Hematopoietic multipotent progenitor cell treated with erythropoietin and hydrocortisone succinate and interleukin-3 and kit ligand, for 4 days (in vitro differentiated cells): ENCODE data around the gene RAB19.
A peak's percentile ranks its signal among the peaks of the same experiment; 100 is the strongest.

Experiments used
- DNase-seq: peaks from one replicate; pipeline ENCODE4 v3.0.0-alpha.2; 2015

The RAB19 gene

DNA sequence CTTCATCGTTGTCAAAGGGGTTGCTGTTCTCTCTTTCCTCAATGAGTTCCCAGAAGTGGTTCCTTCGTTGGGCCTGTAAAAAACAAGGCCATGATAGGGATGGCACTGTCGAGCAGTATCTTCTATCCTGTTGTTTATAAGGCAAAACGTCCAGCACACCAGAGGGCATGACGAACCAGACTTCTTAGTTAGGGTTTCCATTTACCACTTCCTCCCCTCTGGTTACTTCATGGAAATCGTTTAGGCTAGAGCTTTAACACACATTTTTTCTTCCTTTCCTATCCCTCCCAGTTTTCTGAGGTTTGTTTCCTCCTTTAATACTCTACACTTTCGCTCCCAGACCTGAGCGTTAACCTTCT, 50.8 kb downstream of the RAB19 start:
- DNase-seq, result no peak

DNA sequence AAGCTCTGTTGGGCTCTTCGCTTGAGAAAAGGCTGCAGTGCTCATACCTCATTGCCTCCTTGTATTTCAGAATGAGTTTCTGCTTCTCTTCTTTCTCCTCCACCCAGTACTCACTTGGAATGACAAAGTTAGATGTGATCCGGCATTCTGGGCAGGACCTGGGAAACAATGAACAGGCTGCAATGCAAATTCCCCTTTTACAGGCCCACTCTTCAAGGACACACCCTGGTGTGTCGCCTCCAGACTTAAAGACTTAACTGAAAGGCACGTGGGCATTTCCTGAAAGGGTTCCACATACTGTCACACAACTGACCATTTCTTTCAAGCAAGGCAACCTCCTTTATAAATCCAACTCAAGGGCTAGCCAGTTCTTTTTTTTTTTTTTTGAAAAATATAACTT, 51.9 kb downstream of the RAB19 start:
- no peak for DNase-seq

DNA sequence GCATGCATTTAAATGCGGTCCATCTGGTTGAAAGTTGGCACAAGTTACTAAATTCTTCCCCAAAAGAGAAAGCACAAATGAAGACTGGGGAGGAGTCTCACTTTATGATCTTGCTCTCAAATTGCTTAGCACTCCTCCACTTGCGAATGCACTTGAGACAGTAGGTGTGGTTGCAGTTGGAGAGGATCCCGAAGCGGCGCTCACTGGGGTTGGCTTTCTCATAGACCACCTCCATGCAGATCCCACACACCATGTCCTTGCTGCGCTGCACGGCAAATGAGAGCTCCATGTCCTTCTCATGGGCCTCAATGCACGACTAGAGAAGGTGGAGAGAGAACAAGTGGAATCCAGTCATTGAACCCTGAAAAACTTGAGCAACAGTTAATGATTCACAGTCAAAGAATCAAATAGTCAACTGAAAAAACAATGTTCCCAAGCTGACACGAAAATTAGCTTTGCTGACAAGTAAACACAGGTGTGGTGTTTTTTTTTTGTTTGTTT, 52.7 kb downstream of the RAB19 start:
- DNase-seq, result no peak

DNA sequence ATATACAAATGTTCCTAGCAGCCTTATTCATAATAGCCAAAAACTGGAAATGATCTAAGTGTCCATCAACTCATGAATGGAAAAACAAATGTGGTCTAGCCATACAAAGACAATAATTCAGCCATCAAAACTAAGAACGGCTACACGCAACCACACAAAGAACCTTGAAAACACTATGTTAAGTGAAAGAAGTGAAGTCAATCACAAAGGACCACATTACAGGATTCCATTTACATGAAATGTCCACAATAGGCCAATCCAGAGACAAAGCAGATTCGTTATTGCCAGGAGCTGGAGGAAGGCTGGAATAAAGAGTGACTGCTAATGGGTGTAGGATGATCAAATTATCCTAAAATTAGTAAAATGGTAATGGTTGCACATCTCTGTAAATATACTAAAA, 54.3 kb downstream of the RAB19 start:
- no peak for DNase-seq

DNA sequence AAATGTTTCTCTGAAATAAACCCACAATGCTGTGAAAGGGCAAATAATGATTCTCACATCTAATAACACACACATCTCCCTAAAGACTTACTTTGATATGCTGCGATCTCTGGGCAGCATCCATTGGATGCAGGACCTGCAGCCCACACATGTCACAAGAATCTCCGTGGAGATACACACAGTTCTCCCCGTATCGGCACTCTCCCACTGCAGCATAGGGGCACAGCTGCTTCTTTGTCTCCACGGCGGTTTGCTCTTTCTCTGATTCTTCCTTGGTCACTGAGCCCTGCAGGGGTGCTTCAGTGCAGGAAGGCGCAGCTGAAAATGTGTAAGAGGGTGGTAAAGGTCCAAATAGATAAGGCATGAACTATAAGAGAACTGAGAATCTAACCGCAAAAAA, 55.1 kb downstream of the RAB19 start:
- DNase-seq, result no peak

DNA sequence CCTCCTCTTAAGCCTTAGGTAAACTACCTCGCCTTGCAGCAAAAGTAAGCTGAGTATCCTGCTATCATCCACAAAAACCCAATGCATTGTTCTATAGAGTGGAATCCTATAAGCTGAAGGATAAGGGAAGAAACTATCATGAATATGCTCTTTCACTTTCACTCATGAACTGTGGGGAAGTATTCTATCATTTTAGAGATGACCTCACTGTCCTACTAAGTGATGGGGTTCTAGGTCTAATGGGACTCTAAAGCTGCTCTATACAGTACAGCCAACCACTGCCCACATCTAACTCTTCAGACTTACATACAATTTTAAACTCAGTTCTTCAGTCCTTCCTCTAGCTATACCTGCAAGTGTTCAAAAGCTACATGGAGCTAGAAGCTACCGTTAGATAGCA, 59.3 kb downstream of the RAB19 start:
- DNase-seq, result no peak

DNA sequence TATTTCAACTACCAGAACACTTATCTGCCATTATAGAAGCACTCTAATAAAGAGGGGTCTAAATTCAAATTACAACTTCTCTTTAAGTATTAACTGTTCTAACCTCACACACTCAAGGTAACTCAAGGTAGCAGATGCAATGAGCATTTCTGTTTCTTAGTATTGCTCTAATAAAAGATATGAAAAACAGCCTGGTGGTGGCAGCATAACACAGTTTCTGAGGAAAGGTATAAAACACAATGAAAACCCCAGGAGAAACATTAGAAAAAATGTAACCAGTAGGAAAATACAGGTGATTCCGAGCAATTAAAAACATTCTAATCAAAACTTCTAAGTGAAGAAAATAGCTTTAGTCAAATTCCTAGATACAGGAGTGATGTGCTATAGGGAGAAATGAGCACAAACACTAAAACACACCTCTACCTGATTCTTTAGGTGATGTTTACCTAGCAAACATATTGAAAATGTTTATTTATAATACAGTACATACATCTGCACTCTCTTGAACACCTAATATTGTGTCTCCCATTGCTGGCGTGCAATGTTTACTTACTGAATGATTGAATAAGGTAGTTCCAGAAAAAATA, 72.0 kb downstream of the RAB19 start:
- DNase-seq, result peak; percentile 83

DNA sequence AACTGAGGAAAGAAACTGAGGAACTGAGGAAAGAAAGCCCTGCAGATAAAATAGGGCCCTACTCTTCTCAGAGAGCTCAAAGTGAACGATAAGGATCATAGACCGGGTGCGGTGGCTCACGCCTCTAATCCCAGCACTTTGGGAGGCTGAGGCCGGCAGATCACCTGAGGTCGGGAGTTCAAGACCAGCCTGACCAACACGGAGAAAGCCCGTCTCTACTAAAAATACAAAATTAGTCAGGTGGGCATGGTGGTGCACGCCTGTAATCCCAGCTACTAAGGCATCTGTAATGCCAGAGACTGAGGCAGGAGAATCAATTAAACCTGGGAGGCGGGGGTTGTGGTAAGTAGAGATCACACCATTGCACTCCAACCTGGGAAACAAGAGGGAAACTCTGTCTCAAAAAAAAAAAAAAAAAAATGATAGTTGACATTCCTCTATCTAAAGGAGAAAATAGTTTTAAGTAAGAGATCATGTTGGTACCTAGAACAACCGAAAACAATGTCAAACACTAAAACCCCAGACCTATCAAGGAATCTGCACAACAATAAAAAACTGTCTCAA, 72.9 kb downstream of the RAB19 start:
- no peak for DNase-seq
